IPS-18c (cell line): ENCODE data around the gene TLX2.
A peak's percentile ranks its signal among the peaks of the same experiment; 100 is the strongest.

Experiments used
- H3K4me3 ChIP-seq: 2 replicates; pipeline ENCODE4 v1.7.0; 2013; ENCODE audit warnings: low read depth, mild to moderate bottlenecking, low read length, moderate library complexity; ENCODE audit not compliant: insufficient read depth
- H3K9me3 ChIP-seq: one replicate; pipeline ENCODE4 v1.6.1; 2013; ENCODE audit warnings: mild to moderate bottlenecking, low read length, moderate library complexity; ENCODE audit not compliant: control insufficient read depth, insufficient read depth

Gene TLX2

DNA sequence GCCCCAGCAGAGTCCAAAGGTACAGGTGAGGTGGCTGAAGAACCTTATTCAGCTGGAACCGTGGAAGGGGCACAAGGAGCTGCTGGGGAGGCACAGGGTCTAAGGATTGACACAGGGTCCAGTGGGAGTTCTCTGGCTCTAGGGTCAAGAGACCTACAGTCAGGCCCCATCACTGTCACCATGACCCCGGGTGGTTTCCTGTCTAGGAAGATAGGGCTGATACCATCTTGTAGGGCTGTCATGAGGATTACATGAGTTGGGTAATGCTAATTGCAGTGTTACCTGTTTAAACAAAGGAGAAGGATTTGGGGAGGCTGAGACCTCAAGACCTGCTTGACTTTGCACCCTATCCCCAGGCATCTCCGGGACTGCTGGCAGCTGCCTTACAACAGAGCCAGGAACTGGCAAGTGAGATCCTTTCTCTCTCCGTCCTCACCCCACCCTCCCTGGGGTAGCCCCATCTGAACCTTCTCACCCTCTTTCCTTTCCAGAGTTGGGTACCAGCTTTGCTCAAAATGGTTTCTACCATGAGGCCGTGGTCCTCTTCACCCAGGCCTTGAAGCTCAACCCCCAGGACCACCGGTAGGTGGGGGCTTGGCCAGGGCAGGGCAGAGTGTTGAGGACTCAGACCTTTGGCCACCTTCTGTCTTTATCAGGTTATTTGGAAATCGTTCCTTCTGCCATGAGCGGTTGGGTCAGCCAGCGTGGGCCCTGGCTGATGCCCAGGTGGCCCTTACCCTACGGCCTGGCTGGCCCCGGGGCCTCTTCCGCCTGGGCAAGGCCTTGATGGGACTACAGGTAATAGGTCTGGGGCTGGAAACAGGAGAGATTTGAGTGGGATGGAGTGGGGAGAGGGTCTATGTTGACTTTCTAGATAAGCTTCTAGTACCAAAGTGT is 22.4 kb upstream of the TLX2 start:
- no peak overlapping the region for H3K4me3 ChIP-seq
- no peaks in the 10 kb centered on the region for H3K9me3 ChIP-seq

DNA sequence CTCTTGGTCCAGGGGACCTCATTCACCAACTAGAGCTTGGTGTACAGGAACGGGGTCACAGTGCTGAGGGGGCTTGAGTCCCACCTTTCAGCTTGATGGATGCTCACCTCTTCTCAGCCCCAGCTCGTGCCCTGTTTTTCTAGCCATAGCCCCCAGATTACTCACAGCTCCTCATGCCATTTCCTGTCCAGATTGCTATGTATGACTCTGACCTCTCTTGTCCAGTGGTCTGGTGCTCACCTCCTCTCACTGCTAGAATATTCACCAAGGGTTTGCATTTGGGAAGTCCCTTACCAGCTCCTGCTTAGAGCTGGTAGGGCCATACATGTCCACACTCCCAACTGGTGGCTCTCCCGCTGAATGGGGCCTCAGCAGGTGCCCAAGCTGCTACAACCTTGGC is 20.7 kb upstream of the TLX2 start:
- Histone ChIP-seq H3K9me3 (no peaks in the 10 kb centered on the region), H3K4me3 (no peak overlapping the region)

DNA sequence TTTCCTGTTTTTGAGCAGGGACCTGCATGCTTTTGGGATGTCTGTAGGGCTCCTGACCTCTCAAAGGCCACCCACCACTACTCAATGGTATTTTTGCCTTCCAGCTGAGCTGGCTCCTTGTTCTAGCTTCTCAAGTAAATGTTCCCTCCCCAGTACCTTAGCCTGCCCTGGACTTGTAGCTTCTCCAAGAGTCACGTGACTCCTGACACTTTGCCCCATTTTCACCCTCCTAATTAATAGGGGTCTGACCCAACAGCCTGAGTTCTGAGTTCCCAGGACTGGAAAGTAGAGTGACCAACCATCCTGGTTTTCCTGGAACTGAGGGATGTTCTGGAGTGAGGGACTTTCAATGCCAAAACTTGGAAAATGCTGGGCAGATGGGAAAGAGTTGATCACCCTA is 18.8 kb upstream of the TLX2 start:
- Histone ChIP-seq H3K4me3 (no peak overlapping the region), H3K9me3 (no peaks in the 10 kb centered on the region)

GRCh38 chr2:74496997-74497776 is 17.1 kb upstream of the TLX2 start:
- peak overlapping the region; percentile 55 for H3K4me3 ChIP-seq
- no peaks in the 10 kb centered on the region for H3K9me3 ChIP-seq

- peak overlapping the region; percentile 55 for H3K4me3 ChIP-seq
- H3K9me3 ChIP-seq, result no peaks in the 10 kb centered on the region
These were observed 16.3 kb upstream of the TLX2 start for GRCh38 chr2:74497777-74498499.

DNA sequence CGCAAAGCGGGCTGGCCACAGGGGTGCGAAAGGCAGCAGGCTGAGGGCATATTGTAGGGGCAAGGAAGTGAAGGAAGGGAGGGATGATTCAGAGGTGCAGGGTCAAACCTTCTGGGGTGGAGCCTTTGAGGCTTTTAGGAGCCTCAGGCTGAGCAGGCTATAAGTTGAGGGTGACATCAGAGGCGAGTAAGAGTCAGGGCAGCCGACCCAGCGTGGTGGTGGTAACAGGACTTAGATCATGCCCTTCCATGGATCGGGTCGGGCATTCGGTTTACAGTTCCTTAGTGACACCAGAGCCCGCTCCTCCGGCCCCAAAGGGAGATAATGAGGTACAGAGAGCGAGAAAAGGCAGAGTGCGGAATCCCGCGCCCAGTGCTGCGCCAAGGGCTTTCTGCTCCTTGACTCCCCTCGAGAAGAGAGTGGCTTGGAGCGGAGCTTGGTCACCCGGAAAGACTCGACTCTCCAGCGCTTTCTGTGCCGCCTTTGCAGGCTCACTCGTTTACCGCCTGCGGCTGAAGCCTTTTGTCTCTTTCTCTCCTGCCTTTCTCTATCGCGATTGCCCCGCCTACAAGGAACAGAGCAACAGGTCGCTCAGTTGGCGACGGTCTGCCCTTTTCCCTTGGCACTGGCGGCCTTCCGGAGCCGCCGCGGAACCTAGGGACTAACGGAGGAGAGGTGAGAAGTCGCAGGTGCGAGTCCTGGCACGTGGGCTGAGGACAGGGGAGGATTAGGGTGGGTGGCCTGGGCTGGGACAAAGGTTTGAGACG is 15.6 kb upstream of the TLX2 start:
- peak overlapping the region; percentile 55 for H3K4me3 ChIP-seq
- no peaks in the 10 kb centered on the region for H3K9me3 ChIP-seq

GRCh38 chr2:74499267-74499939 is 14.8 kb upstream of the TLX2 start, which contains the start of gene LBX2:
TSS of gene LBX2 (minus strand) at chr2:74499603. CDS start at chr2:74499537, 66 bp downstream.
- H3K9me3 ChIP-seq, result no peaks in the 10 kb centered on the region
- peak within 1 kb of the TSS; percentile 55 for H3K4me3 ChIP-seq

DNA sequence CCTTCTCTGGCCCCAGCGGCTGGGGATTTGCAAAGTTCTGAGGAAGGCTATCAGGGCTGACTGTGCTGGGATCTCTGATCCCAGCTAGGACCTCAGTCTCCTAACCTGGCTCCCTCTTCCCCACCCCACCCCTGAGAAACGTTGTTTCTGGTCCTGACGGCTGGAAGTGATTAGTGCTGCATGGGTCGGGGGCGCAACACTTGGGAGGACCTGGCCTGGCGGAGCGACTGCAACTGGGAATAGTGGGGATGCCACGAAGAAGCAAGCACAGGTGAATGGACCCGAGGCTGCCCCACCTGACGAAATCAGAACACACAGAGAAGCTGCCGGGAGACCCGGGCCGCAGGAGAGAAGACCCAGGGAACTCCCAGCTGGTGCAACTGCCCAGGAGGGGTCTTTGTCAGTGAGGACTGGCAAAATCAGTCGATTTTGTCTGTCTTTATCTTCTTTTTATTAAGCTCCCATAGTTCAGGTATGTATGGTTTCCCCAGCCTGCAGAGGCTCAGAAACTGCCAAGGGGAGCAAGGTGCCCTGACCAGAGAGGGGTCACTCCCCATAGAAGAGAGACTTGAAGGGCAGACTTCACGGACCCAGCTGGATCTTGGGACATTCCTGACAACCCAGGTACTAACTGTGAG is 14.2 kb upstream of the TLX2 start:
- Histone ChIP-seq H3K9me3 (no peaks in the 10 kb centered on the region), H3K4me3 (peak overlapping the region; percentile 55)

- H3K9me3 ChIP-seq, result no peaks in the 10 kb centered on the region
- no peak overlapping the region for H3K4me3 ChIP-seq
These were observed 13.7 kb upstream of the TLX2 start for GRCh38 chr2:74500578-74500946.

- H3K4me3 ChIP-seq, result 0 out of 2 replicates have a peak overlapping the region, but pooled peaks have one; percentile 68
- no peaks in the 10 kb centered on the region for H3K9me3 ChIP-seq
These were observed 12.7 kb upstream of the TLX2 start for GRCh38 chr2:74501335-74502071.

DNA sequence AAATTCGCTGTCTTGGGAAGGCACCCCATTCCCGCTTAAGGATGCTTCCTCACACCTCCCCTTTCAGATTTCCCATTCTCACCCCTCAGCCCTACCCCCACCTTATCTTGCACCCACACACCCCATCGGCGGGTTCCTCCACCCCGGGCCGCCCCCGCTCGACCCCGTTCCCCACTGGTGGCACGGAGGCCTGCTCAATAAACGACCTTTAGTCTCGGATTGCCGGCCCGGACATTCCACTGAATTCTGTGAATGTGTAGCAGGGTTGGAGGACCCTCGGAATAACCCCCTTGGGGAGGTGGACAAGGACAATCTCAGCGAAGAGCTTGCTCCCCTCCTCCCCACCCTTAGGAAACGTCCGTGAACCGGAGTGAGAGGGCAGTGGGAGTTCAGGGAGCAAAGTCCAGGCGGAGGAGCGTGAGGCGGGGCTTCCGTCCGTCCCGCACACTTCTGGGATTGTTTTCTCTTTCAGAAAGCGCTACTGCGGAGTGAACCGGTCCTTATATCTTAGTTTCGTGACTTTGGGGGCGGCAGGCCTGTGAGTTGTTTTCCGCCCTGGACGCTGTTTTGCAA is 12.0 kb upstream of the TLX2 start:
- Histone ChIP-seq H3K9me3 (no peaks in the 10 kb centered on the region), H3K4me3 (peak overlapping the region; percentile 68)

DNA sequence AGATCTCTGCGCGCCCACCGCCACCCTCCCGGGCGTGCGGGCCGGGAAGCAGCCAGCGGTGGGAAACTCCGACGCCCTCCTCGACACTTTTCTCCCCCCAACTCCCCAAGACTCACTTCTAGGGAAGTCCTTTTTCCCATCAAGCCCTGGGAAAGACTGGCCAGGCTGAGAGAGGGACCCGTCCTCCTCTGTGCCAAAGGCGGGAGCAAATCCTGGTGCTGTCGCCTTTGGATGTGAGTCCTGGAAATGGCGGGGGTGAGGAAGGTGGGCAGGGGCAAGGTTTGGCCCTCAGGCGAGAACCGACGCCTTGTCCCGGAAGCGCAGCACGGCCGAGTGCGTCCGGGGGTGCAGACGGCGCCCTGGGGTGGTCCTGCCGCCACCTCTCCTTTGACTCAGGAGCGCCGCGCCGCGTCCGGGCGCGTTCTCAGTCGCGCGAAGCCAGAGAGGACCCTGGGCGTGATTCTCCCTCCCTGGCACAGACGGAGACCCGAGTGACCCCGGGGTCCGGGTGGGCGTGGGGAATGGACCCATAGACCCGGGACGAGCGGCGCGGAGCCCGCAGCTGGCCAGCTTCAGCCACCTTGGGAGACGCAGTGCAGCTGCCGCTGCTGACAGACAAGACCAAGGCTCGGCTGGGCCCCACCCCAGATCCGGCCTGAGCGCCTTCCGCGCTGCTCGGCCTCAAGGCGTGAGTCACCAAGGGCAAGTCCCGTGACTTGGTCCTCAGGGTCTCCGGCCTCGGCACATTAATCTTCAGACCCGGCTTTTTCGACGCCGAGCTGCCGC is 11.3 kb upstream of the TLX2 start:
- Histone ChIP-seq H3K9me3 (no peaks in the 10 kb centered on the region), H3K4me3 (peak overlapping the region; percentile 68)

DNA sequence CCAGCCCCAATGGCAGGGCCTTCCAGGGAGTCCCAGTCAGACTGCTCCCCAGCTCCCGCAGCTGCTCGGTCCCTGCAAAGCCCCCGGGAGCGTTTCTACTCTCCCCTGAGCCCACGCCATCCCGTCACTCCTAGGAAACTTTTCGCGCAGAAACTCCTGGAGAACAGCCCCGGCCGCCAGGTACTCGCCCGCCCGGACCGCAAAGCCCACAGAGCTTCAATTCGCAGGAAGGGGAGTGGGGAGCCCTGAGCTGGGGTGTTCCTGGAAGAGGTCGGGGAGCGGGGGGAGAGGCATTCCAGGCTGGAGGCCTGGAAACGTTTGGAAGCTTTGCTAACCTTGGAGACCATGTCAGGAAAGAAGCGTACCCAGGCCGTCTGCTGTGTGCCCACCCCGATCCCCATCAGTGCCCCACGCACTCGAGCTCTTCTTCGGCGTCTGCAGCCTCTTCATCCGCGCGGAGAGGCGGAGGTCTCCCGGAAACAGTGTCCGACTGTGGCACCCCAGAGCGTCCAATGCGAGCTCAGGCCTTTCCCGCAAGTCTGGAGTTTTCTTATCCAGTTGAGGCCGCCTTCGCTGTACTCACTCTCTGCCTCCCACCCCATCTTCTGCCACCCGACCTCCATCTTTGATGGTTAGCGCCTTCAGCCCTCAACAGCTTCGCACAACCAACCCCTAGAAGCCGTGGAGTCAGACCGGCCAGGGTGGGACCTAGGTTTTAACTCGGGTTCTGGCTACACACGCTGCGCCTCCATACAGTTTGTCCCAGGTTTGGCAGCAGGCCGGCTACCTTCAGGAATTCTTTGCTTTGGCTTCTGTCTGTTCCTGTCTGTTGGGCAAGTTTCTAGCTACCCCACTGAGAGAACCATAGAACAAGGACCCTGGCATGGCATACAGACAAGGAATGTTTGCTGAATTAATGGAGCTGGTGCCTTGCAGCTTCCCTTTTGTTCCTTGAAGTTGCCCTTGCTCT is 10.5 kb upstream of the TLX2 start:
- no peaks in the 10 kb centered on the region for H3K9me3 ChIP-seq
- peak overlapping the region; percentile 68 for H3K4me3 ChIP-seq
